ENCODE data around the gene ZDHHC8. TPM values are rescaled to one million over a fixed set of nuclear protein-coding genes. Genes with fewer than 3 reads are reported as not detected.

ZDHHC8 gene, protein sequence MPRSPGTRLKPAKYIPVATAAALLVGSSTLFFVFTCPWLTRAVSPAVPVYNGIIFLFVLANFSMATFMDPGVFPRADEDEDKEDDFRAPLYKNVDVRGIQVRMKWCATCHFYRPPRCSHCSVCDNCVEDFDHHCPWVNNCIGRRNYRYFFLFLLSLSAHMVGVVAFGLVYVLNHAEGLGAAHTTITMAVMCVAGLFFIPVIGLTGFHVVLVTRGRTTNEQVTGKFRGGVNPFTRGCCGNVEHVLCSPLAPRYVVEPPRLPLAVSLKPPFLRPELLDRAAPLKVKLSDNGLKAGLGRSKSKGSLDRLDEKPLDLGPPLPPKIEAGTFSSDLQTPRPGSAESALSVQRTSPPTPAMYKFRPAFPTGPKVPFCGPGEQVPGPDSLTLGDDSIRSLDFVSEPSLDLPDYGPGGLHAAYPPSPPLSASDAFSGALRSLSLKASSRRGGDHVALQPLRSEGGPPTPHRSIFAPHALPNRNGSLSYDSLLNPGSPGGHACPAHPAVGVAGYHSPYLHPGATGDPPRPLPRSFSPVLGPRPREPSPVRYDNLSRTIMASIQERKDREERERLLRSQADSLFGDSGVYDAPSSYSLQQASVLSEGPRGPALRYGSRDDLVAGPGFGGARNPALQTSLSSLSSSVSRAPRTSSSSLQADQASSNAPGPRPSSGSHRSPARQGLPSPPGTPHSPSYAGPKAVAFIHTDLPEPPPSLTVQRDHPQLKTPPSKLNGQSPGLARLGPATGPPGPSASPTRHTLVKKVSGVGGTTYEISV
- 10 to 100 TPM; 23.4 to 59.7 TPM for total RNA-seq

DNA sequence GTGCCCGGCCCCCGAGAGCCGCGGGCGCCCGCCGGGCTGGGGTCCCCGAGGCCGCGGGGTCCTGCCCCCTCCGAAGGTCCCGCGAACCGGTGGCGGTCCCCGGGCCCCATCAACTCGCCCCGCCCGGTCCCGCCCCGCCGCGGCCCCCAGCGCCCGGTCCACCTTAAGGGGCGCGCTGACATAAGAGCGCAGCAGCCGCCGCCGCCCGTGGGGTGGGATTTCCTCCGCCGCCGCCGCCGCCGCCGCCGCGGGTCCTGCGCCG lies at the start of gene ZDHHC8:
Gene ZDHHC8 (plus strand): TSS at position 208 of the 262 bp plus-strand sequence. CDS start 144 bp downstream, outside the sequence.
- no peaks in the 10 kb centered on the region for H3K4me1 Mint-ChIP-seq
- peaks cover 18% of the 10 kb centered on the region for H3K36me3 Mint-ChIP-seq (ENCODE audit: low read depth)
- H3K4me3 Mint-ChIP-seq, result peak within 1 kb of the TSS; percentile 63
- peak within 1 kb of the TSS; percentile 43 for H3K27ac Mint-ChIP-seq
- no peaks in the 10 kb centered on the region for H3K27me3 Mint-ChIP-seq
- peak; percentile 59 for ATAC-seq (replicated peaks)
- H3K9me3 Mint-ChIP-seq, result no peaks in the 10 kb centered on the region

DNA sequence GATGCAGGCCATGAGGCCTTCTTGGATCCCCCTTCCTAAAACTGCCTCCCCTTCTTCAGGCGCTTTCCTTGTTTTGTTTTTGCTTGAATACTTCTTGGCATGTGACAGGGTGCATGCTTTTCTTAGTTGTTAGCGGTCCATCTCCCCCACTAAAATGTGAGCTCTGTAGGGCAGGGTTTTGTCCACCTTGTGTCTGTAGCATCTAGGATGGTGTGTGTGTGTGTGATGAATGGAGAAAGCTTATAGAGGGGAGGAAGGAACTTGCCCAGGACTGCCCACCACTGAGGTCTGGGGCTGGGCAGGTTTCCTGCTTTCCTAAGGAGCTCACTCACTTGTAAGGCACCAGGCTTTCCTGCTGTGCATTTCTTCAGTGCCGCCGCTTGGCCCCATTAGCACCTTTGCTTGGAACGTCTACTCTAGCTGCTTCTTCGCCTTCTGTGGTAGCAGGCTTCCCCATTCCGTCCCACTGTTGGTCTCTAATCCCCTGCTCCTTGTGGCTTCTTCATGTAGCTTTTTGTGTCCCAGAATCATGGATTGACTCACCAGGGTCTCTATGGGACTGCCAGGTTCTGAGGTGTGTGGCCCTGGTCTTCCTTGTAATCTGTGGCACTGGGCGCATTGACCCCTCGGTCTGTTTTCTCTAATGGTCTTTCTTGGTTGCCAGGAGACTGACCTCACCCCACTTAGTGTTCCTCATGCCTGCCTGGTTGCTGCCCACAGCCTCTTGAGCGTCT lies 48.3 kb upstream of the ZDHHC8 start:
- ATAC-seq (replicated peaks), result no peak
- H3K27me3 Mint-ChIP-seq, result no peaks in the 10 kb centered on the region
- H3K9me3 Mint-ChIP-seq, result no peaks in the 10 kb centered on the region
- H3K4me3 Mint-ChIP-seq, result peak overlapping the region; percentile 92
- H3K27ac Mint-ChIP-seq, result peak overlapping the region; percentile 66
- peaks cover 36% of the 10 kb centered on the region for H3K4me1 Mint-ChIP-seq
- peaks cover 40% of the 10 kb centered on the region for H3K36me3 Mint-ChIP-seq (ENCODE audit: low read depth)

DNA sequence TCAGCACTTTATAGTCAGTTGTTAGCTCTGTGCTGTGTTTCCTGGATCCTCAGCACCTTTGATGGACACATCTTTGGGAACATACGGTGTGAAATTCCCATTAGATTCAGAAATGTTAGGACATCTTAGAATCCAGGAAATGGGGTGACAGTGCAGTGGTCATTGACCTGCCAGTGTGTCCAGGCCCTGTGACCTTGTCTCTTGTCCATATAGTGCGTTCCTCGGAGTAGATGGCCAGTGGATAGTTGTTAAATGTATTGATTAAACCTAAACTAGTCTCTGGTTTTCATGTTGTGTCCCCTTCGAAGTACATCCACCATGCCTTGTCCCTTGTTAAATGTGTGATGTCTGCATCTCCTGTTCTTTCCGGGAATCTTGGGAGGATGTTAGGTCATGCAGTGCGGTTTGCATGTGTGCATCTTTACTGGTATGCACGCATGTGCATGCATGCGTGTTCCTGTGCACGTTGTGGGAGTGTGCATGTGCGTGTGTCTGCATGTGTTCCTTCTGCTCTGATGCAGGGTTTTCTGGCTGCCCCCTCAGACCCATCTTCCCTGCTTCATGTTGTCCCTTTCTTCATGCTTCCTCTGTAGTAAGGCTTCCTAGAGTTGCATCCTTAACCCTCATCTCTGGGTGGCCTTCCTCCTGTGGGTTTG lies 47.6 kb upstream of the ZDHHC8 start:
- ATAC-seq (replicated peaks), result no peak
- Mint-ChIP-seq H3K27ac (peak overlapping the region; percentile 66), H3K4me3 (peak overlapping the region; percentile 92), H3K9me3 (no peaks in the 10 kb centered on the region), H3K27me3 (no peaks in the 10 kb centered on the region), H3K4me1 (peaks cover 36% of the 10 kb centered on the region), H3K36me3 (ENCODE audit: low read depth) (peaks cover 47% of the 10 kb centered on the region)

DNA sequence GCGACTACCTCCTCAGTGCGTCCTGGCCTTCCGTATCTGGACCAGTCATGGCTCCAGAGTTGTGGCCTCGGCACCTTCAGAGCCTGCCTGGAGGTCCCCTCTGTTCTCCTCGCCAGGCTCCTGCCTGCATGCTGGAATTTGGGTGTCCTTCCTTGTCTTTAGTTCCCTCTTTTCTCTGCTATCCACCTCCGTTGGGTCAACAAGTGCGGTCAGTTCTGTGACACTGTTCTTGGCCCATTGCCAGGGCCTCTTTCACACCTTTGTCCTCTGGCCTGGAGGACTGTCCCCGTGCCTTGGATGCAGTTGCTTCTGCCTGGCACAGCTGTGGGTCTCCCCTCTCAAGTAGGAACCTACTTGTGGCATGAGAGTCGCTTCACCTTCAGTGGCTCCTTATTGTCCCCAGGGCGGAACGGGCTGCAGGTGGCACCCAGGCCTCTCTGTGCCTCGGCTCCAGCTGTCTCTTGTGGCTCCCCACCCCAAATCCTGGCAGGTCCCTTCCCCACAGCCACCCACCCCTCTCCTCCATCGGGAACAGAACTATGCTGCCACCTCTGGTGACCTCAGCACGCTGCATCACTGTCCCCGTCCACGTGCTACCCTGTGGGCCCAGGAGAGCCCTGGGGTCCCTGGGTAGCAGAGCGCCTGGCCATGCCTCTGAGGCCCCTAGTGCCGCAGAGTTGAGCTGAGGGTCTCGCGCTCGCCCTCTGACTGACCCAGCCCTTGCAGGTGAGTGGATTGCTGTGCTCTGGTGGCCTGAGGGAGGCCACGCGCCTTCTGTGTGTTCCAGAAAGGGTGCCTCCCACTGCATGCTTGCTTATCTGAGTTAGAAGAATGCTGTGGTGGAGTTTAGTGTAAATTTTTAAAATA lies 46.8 kb upstream of the ZDHHC8 start:
- no peaks in the 10 kb centered on the region for H3K27me3 Mint-ChIP-seq
- H3K4me1 Mint-ChIP-seq, result peaks cover 36% of the 10 kb centered on the region
- no peak overlapping the region for H3K4me3 Mint-ChIP-seq
- no peaks in the 10 kb centered on the region for H3K9me3 Mint-ChIP-seq
- H3K36me3 Mint-ChIP-seq (ENCODE audit: low read depth), result peaks cover 55% of the 10 kb centered on the region
- no peak for ATAC-seq (replicated peaks)
- no peak overlapping the region for H3K27ac Mint-ChIP-seq

DNA sequence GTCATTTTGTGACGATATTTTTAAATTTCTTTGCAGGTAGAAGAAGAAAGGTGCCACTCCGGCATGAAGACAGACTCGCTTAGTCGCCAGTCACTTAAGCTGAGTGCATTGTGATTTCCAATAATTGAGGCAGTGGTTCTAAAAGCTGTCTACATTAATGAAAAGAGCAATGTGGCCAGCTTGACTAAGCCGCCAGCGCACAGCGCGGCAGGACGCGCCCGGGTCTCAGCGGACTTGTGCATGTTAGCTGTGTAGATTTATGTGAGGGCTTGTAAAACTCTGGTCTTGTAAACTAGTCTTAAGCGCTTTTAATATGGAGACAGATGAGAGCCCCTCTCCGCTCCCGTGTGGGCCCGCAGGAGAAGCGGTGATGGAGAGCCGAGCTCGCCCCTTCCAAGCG lies 46.0 kb upstream of the ZDHHC8 start:
- H3K4me1 Mint-ChIP-seq, result peaks cover 41% of the 10 kb centered on the region
- no peak overlapping the region for H3K4me3 Mint-ChIP-seq
- H3K9me3 Mint-ChIP-seq, result no peaks in the 10 kb centered on the region
- no peaks in the 10 kb centered on the region for H3K27me3 Mint-ChIP-seq
- H3K27ac Mint-ChIP-seq, result no peak overlapping the region
- no peak for ATAC-seq (replicated peaks)
- peaks cover 64% of the 10 kb centered on the region for H3K36me3 Mint-ChIP-seq (ENCODE audit: low read depth)

DNA sequence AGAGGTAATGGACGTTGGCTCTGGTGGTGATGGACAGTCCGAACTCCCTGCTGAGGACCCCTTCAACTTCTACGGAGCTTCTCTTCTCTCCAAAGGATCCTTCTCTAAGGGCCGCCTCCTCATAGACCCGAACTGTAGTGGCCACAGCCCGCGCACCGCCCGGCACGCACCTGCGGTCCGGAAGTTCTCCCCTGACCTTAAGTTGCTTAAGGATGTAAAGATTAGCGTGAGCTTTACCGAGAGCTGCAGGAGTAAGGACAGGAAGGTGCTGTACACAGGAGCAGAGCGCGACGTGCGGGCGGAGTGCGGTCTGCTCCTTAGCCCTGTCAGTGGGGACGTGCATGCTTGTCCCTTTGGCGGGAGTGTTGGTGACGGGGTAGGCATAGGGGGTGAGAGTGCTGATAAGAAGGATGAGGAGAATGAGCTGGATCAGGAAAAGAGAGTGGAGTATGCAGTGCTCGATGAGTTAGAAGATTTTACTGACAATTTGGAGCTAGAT lies 45.5 kb upstream of the ZDHHC8 start:
- Mint-ChIP-seq H3K9me3 (no peaks in the 10 kb centered on the region), H3K4me1 (peaks cover 41% of the 10 kb centered on the region), H3K4me3 (no peak overlapping the region), H3K27ac (peak overlapping the region; percentile 40), H3K36me3 (ENCODE audit: low read depth) (peaks cover 68% of the 10 kb centered on the region), H3K27me3 (no peaks in the 10 kb centered on the region)
- no peak for ATAC-seq (replicated peaks)

DNA sequence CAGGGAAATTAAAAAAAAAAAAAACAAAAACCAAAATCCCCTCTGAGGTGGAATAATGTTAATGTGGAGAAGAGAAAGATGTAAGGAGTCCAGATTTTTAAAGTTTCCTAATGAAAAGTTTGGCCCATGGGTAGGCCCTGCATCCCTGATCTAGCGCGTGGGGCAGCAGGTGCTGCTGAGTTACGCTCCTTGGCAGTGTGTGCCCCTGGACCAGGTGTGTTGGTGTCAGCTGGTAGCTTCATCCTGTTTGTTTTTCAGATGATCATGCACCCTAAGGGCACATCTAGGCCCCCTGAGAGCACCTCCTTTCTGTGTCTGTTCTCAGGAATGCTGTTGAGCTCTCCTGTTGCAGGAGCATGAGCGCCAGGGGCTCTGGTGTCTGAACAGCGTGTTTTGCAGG lies 44.8 kb upstream of the ZDHHC8 start:
- no peak for ATAC-seq (replicated peaks)
- Mint-ChIP-seq H3K36me3 (ENCODE audit: low read depth) (peaks cover 69% of the 10 kb centered on the region), H3K9me3 (no peaks in the 10 kb centered on the region), H3K27ac (peak overlapping the region; percentile 39), H3K27me3 (no peaks in the 10 kb centered on the region), H3K4me1 (peaks cover 36% of the 10 kb centered on the region), H3K4me3 (no peak overlapping the region)

DNA sequence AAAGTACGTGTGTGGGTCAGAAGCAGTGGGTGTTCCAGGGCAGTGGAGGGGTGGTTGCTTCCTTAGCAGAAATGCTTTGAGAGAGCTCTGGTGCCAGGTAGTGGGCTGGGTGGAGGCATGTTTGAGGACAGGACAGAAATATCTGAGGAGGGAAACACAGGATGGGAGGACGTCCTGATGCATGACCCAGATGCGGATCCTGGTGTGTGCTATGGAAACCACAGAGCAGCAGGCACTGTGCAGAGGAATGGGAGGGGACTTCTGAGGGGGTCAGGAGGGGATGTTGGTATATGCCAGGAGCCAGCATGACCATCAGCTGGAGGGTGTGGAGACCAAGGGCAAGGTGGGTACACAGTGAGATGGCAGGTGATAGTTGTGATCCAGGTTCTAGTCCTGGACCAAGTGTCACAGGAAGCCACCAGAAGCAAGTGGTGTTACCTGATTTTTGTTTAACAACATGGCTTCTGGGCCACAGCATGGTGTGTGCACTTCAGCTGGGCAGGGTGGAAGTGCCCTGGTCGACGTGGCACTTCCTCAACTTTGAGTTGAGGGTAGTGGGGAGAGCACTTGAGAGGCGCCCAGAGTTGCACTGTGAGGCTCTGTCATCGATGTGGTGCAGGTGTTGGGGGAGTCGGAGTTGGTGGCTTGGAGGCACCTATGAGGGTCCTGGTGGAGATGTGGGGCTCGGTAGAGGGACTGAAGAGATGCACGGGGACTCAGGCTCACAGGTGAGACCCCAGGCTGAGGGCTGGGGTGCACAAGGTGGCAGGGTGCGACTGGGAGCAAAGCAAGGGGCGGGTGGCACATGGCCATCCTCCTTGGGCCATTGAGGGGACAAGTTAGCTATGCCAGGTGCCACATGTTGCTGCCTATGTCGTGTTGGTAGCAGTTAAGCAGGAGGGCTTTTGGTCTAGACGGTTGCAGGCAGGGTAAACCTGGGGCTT lies 44.0 kb upstream of the ZDHHC8 start:
- no peak for ATAC-seq (replicated peaks)
- Mint-ChIP-seq H3K27ac (peak overlapping the region; percentile 39), H3K9me3 (no peaks in the 10 kb centered on the region), H3K27me3 (no peaks in the 10 kb centered on the region), H3K4me1 (peaks cover 34% of the 10 kb centered on the region), H3K4me3 (no peak overlapping the region), H3K36me3 (ENCODE audit: low read depth) (peaks cover 76% of the 10 kb centered on the region)

DNA sequence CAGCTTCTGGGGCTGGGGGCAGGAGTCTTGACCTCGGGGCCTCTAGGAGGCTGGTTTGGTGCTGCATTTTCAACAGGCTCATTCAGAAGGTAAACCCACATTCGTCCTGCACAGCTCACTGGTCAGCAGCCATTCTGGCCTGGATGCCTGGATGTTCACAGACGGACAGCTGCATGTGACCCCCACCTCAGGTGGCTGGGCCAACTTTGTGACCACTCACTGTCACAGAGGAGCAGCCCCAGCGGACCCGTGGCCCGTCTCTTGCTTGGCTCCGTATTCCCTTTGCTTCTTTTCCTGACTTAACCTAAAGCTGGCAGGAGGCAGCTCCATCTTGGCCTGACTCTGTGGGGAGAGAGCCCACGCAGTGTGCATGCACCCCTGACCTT lies 43.3 kb upstream of the ZDHHC8 start:
- Mint-ChIP-seq H3K4me3 (no peak overlapping the region), H3K9me3 (no peaks in the 10 kb centered on the region), H3K27ac (no peak overlapping the region), H3K36me3 (ENCODE audit: low read depth) (peaks cover 82% of the 10 kb centered on the region), H3K4me1 (peaks cover 27% of the 10 kb centered on the region), H3K27me3 (no peaks in the 10 kb centered on the region)
- no peak for ATAC-seq (replicated peaks)

DNA sequence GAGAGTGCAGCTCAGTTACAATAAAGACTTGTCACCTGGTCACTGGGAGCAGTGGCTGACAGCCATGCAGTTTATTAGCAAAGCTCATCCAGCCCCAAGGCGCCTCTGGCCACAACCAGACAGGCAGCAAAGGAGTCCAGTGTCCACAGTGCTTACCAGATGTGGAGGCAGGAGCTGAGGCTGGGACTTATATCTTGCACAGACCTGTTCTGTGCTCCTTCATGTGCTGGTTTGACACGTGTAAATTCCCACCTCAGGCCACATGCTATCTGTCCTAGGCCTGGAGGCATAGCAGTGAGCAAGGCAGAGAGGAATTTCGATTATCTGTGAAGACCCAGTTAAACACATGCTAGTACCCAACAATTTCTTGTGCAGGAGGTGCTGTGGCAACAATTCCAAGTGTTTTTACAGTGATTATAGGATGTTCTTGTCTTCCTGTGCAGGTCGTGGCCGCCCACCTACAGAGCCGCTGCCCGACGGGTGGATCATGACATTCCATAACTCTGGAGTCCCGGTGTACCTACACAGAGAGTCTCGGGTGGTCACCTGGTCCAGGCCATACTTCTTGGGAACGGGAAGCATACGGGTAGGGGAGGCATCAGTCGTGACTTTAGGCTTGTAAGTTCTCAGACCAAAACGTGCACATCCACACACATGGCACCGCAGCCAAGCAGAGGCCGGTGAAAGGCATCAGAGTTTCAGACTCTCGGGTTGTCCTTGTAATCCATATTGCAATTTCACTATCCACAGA lies 42.2 kb upstream of the ZDHHC8 start:
- Mint-ChIP-seq H3K36me3 (ENCODE audit: low read depth) (peaks cover 94% of the 10 kb centered on the region), H3K4me1 (peaks cover 16% of the 10 kb centered on the region), H3K9me3 (no peaks in the 10 kb centered on the region), H3K27ac (no peak overlapping the region), H3K4me3 (no peak overlapping the region), H3K27me3 (no peaks in the 10 kb centered on the region)
- ATAC-seq (replicated peaks), result no peak

DNA sequence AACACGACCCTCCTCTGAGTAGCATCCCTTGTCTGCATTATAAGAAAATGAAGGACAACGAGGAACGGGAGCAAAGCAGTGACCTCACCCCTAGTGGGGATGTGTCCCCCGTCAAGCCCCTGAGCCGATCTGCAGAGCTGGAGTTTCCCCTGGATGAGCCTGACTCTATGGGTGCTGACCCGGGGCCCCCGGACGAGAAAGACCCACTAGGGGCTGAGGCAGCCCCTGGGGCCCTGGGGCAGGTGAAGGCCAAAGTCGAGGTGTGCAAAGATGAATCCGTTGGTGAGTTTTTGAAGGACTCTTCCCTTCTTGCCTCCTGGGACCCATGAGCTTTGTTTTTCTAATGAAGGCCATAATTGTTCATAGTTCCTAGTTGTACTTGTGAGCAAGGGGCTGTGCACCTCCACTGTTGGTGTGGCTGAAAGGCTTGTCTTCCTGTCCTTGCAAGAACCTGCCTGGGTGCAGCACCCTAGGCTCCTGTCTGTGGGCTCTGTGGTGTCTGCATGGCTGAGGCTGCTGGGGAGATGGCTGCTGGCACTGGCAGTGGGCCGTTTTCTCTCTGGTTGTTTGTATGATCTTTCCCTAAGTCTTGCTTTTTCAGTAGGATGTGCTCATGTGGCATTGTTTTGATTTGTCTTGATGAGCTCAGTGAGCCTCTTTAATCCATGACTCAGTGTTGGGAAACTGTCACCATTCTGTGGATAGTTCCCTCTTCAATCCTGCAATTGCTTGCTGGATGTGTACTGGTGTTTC lies 41.5 kb upstream of the ZDHHC8 start:
- H3K27me3 Mint-ChIP-seq, result no peaks in the 10 kb centered on the region
- ATAC-seq (replicated peaks), result no peak
- peaks cover 99% of the 10 kb centered on the region for H3K36me3 Mint-ChIP-seq (ENCODE audit: low read depth)
- peaks cover 13% of the 10 kb centered on the region for H3K4me1 Mint-ChIP-seq
- no peak overlapping the region for H3K4me3 Mint-ChIP-seq
- H3K9me3 Mint-ChIP-seq, result no peaks in the 10 kb centered on the region
- no peak overlapping the region for H3K27ac Mint-ChIP-seq

Data from activated T-helper 17 cell treated with anti-CD3 and anti-CD28 coated beads, Interleukin-2, amount 50 U/mL, for 72 hours (primary cell).